Type B pancreatic cell (in vitro differentiated cells): ENCODE data around the gene FHOD3. TPM values are rescaled to one million over a fixed set of nuclear protein-coding genes. Genes with fewer than 3 reads are reported as not detected.

Experiments
- DNase-seq: peaks from one replicate; pipeline ENCODE4 v3.0.0; 2021; ENCODE audit warnings: mixed read lengths; ENCODE audit not compliant: unreplicated experiment; ENCODE audit errors: extremely low spot score
- H3K27ac Mint-ChIP-seq: 2 replicates; pipeline ENCODE4 v1.8.0; 2021; ENCODE audit warnings: mild to moderate bottlenecking, mixed read lengths
- H3K27me3 Mint-ChIP-seq: 2 replicates; pipeline ENCODE4 v1.8.0; 2021; ENCODE audit warnings: mixed read lengths
- H3K36me3 Mint-ChIP-seq: 2 replicates; pipeline ENCODE4 v1.8.0; 2021; ENCODE audit warnings: mixed read lengths
- H3K4me1 Mint-ChIP-seq: one replicate; pipeline ENCODE4 v1.8.0; 2021; ENCODE audit warnings: mixed read lengths; ENCODE audit not compliant: unreplicated experiment
- H3K4me3 Mint-ChIP-seq: 2 replicates; pipeline ENCODE4 v1.8.0; 2021; ENCODE audit warnings: mild to moderate bottlenecking, mixed read lengths
- H3K9me3 Mint-ChIP-seq: 2 replicates; pipeline ENCODE4 v1.8.0; 2021; ENCODE audit warnings: mixed read lengths
- CTCF ChIP-seq: fragments of 200-600 bp; sonication (generic); conservative IDR thresholded peaks from 2 replicates; pipeline ENCODE4 v1.5.0; 2021; ENCODE audit warnings: antibody characterized with exemption, mild to moderate bottlenecking
- total RNA-seq: library from RNA; stranded (reverse); gene quantifications from 2 replicates; pipeline ENCODE4 v1.2.1, GENCODE V29; 2021; ENCODE audit warnings: low replicate concordance

The FHOD3 gene
- total RNA-seq, 1 donor from 2014 or later: 5.3 TPM

DNA sequence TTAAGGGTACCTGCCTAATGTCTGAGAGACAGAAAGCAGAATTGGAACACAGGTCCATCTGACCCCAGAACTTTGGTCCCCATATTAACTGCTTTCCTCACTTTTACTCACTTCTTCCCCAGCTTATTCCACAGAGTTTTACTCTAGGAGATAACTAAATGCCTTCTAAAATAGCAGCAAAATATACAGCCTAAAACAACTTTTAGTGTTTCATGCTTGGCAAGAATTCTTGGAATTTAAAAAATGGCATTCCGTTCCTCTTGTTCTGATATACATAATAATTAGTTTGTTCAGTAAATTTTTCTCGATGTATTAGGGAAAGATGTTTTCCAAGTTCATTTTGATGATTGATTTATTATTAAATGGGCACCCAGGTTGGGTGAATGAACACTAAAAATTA is 151.9 kb downstream of the FHOD3 start:
- Mint-ChIP-seq H3K27ac (no peak overlapping the region), H3K4me3 (no peak overlapping the region), H3K27me3 (no peaks in the 10 kb centered on the region), H3K9me3 (no peaks in the 10 kb centered on the region), H3K36me3 (no peaks in the 10 kb centered on the region), H3K4me1 (peaks cover 27% of the 10 kb centered on the region)
- no peak for TF ChIP-seq CTCF
- no peak for DNase-seq

DNA sequence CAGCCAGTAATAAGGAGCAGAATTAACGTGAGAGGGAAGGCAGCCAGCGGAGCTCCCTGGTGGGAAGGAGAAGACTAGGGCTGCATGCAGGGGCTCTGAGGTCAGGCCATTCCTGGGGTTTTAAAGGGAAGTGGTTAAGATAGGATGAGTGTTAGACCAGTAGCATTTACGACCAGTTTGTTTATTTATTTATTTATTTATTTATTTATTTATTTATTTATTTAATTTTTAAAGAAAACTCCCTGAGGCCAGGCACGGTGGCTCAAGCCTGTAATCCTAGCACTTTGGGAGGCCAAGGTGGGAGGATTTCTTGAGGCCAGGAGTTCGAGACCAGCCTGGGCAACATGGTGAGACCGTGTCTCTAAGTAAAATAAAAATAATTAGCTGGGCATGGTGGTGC is 152.8 kb downstream of the FHOD3 start:
- Mint-ChIP-seq H3K4me3 (no peak overlapping the region), H3K9me3 (no peaks in the 10 kb centered on the region), H3K4me1 (peaks cover 35% of the 10 kb centered on the region), H3K27ac (no peak overlapping the region), H3K27me3 (no peaks in the 10 kb centered on the region), H3K36me3 (no peaks in the 10 kb centered on the region)
- no peak for DNase-seq
- TF ChIP-seq CTCF: no peak

- Mint-ChIP-seq H3K4me3 (no peak overlapping the region), H3K4me1 (peaks cover 24% of the 10 kb centered on the region), H3K9me3 (no peaks in the 10 kb centered on the region), H3K27ac (no peak overlapping the region), H3K27me3 (no peaks in the 10 kb centered on the region), H3K36me3 (no peaks in the 10 kb centered on the region)
- no peak for DNase-seq
- no peak for TF ChIP-seq CTCF
These were observed 154.1 kb downstream of the FHOD3 start for GRCh38 chr18:36451454-36452251.

DNA sequence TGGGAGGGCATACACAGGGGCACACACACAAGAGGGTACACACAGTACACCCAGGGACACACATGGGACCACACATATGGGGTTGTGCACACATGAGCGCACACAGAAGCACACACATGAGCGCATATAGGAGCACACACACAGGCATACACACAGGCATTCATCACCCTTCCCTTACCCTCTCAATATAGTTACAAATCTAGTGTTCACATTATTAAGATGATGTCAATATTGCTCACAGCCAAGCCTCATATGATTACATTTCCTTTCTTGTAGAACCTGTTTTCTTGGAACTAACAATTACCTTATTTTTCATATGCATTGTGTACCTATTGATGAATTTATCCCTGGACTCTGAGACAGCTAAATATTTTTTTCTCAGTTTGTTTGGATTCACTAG is 156.7 kb downstream of the FHOD3 start:
- DNase-seq: no peak
- peaks cover 21% of the 10 kb centered on the region for H3K4me1 Mint-ChIP-seq

GRCh38 chr18:36454848-36455458 is 157.4 kb downstream of the FHOD3 start:
- Mint-ChIP-seq H3K4me1 (peaks cover 21% of the 10 kb centered on the region), H3K36me3 (no peaks in the 10 kb centered on the region), H3K27me3 (peaks cover 7% of the 10 kb centered on the region), H3K4me3 (no peak overlapping the region), H3K27ac (no peak overlapping the region), H3K9me3 (no peaks in the 10 kb centered on the region)
- no peak for DNase-seq
- TF ChIP-seq CTCF: no peak

More for the DNA sequence above, 156.7 kb downstream of the FHOD3 start:
- no peaks in the 10 kb centered on the region for H3K9me3 Mint-ChIP-seq
- no peak overlapping the region for H3K27ac Mint-ChIP-seq
- H3K4me3 Mint-ChIP-seq: no peak overlapping the region
- no peak for TF ChIP-seq CTCF
- H3K36me3 Mint-ChIP-seq: no peaks in the 10 kb centered on the region
- H3K27me3 Mint-ChIP-seq: peaks cover 7% of the 10 kb centered on the region
